Ureter (tissue), 1 donor: ENCODE measurements around the gene CLBA1. TPM values are rescaled to one million over a fixed set of nuclear protein-coding genes. Genes with fewer than 3 reads are reported as not detected.

Experiments used
- total RNA-seq: library from RNA; stranded (reverse); gene quantifications from one replicate; pipeline ENCODE4 v1.2.4, GENCODE V29; 2023
- donor health status: DM: yes; HTN: yes; CAD: no.

Gene CLBA1
- total RNA-seq, 1 donor from 2014 or later: 17.3 TPM

Other genes with a start within 250 kb of the CLBA1 start
- 56.5 TPM for gene SIVA1, start 232.6 kb upstream of the CLBA1 start, total RNA-seq
- 116 TPM for gene AKT1, start 190.0 kb upstream of the CLBA1 start, total RNA-seq
- 9.4 TPM for gene ZBTB42, start 184.7 kb upstream of the CLBA1 start, total RNA-seq
- 42.2 TPM for gene CEP170B, start 120.5 kb upstream of the CLBA1 start, total RNA-seq
- 2.6 TPM for gene PLD4, start 60.9 kb upstream of the CLBA1 start, total RNA-seq
- 34.5 TPM for gene AHNAK2, start 7.4 kb upstream of the CLBA1 start, total RNA-seq
- 8.1 TPM for gene CDCA4, start 35.3 kb downstream of the CLBA1 start, total RNA-seq
- 1.5 TPM for gene GPR132, start 79.6 kb downstream of the CLBA1 start, total RNA-seq
- gene JAG2, start 183.0 kb downstream of the CLBA1 start, total RNA-seq: 42.2 TPM
- gene NUDT14, start 195.5 kb downstream of the CLBA1 start, total RNA-seq: 42.4 TPM